Measurements from ENCODE around the gene DNAJC18. TPM values are rescaled to one million over a fixed set of nuclear protein-coding genes. Genes with fewer than 3 reads are reported as not detected.

DNAJC18 gene
- total and polyA plus RNA-seq, 2 of the 8 experiments (the other 6 are each of a cell fraction or from before 2014, with no cell fraction given): 7.8 to 29.2 TPM

DNA sequence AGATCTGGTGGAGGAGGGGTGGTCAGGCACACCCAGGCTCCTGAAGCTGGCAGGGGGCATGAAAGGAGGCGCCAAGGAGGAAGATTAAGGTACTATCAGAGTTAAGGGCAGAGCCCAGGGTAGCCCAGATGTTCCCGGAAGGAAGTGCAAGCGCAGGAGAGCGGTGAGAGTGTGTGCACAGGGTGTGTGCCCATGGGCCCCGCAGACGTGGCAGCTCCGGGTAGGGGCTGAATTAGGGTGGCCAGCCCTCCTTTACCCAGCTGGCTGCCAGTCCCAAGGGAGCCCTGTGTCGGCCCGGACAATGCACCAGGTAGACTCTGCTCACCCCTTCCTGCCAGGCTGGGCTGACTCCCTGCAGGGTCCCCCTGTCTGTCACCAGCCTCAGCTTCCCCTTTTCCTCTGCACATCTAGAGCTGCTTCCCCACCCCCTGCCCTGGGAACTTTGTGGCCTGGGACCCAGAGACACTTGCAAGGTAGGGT, 31.5 kb upstream of the DNAJC18 start, which contains the start of gene SMIM33 (continued):
- no peak for TF ChIP-seq HDAC2 (IDR thresholded peaks at IDR 0.05; ENCODE audit: borderline replicate concordance in 1 of 2, low read depth in 2 of 2, low read length in 2 of 2)
